Liver (tissue), 9 donors: ENCODE results near the gene PITPNC1. TPM values are rescaled to one million over a fixed set of nuclear protein-coding genes. Genes with fewer than 3 reads are reported as not detected.

Source experiments
- DNase-seq: peaks from one replicate; pipeline ENCODE4 v3.0.0-alpha.2; 2017; ENCODE audit warnings: low spot score
- H3K27ac ChIP-seq, 2 donors: one replicate each; pipeline ENCODE4 v1.7.0; 2013; ENCODE audit warnings: inconsistent platforms in 2 of 2, low read length in 2 of 2, control low read depth in 1 of 2, low read depth in 1 of 2, mild to moderate bottlenecking in 1 of 2
- H3K27me3 ChIP-seq, 4 donors: one replicate each; pipeline versions ENCODE4 v1.6.1 to v1.7.0; 2013; ENCODE audit warnings: low read length in 3 of 4, inconsistent platforms in 1 of 4, mild to moderate bottlenecking in 1 of 4, moderate library complexity in 1 of 4; ENCODE audit not compliant: control insufficient read depth in 4 of 4, insufficient read depth in 4 of 4
- H3K36me3 ChIP-seq, 4 donors: one replicate each; pipeline versions ENCODE4 v1.6.1 to v1.7.0; 2013; ENCODE audit warnings: low read length in 3 of 4, mild to moderate bottlenecking in 3 of 4, low read depth in 1 of 4, moderate library complexity in 1 of 4; ENCODE audit not compliant: control insufficient read depth in 4 of 4, insufficient read depth in 3 of 4
- H3K4me1 ChIP-seq, 4 donors: one replicate each; pipeline versions ENCODE4 v1.6.1 to v1.7.0; 2013; ENCODE audit warnings: low read length in 3 of 4, mild to moderate bottlenecking in 3 of 4, moderate library complexity in 1 of 4; ENCODE audit not compliant: control insufficient read depth in 4 of 4, insufficient read depth in 4 of 4
- H3K4me3 ChIP-seq, 3 donors: one replicate each; pipeline versions ENCODE4 v1.6.1 to v1.7.0; 2013; ENCODE audit warnings: low read length in 3 of 3, control low read depth in 1 of 3, low read depth in 1 of 3, mild to moderate bottlenecking in 1 of 3
- H3K9ac ChIP-seq, 2 donors: one replicate each; pipeline ENCODE4 v1.7.0; 2013; ENCODE audit warnings: low read length in 2 of 2, mild to moderate bottlenecking in 2 of 2, moderate library complexity in 2 of 2, control low read depth in 1 of 2, low read depth in 1 of 2
- H3K9me3 ChIP-seq, 4 donors: one replicate each; pipeline versions ENCODE4 v1.6.1 to v1.7.0; 2013; ENCODE audit warnings: low read length in 3 of 4; ENCODE audit not compliant: control insufficient read depth in 4 of 4
- EGR1 ChIP-seq, 2 donors: IDR thresholded peaks; 2 replicates each; pipeline ENCODE4 v1.6.1; 2016 to 2018; ENCODE audit warnings: antibody characterized with exemption in 2 of 2, low read depth in 2 of 2
- FOXA1 ChIP-seq: IDR thresholded peaks from 2 replicates; pipeline ENCODE4 v1.6.1; 2016; ENCODE audit warnings: antibody characterized with exemption
- FOXA2 ChIP-seq: IDR thresholded peaks from 2 replicates; pipeline ENCODE4 v1.6.1; 2016; ENCODE audit warnings: antibody characterized with exemption
- GABPA ChIP-seq, 2 donors: IDR thresholded peaks in 1 of 2; conservative IDR thresholded peaks in 1 of 2; 2 replicates each; pipeline ENCODE4 v1.6.1; 2016; ENCODE audit warnings: antibody characterized with exemption in 2 of 2, mild to moderate bottlenecking in 1 of 2, moderate library complexity in 1 of 2
- HNF4A ChIP-seq, 2 donors: conservative IDR thresholded peaks; 2 replicates each; pipeline ENCODE4 v1.6.1; 2016; ENCODE audit warnings: antibody characterized with exemption in 2 of 2, mild to moderate bottlenecking in 2 of 2
- HNF4G ChIP-seq: IDR thresholded peaks from 2 replicates; pipeline ENCODE4 v1.6.1; 2016; ENCODE audit warnings: antibody characterized with exemption
- JUND ChIP-seq, 2 donors: IDR thresholded peaks; 2 replicates each; pipeline ENCODE4 v1.6.1; 2016; ENCODE audit warnings: antibody characterized with exemption in 2 of 2
- NR2F2 ChIP-seq: IDR thresholded peaks from 2 replicates; pipeline ENCODE4 v1.6.1; 2016; ENCODE audit warnings: antibody characterized with exemption
- RAD21 ChIP-seq, 2 donors: IDR thresholded peaks; 2 replicates each; pipeline ENCODE4 v1.6.1; 2016; ENCODE audit warnings: antibody characterized with exemption in 2 of 2, mild to moderate bottlenecking in 2 of 2
- RXRA ChIP-seq, 2 donors: IDR thresholded peaks; 2 replicates each; pipeline ENCODE4 v1.6.1; 2017 to 2018; ENCODE audit warnings: antibody characterized with exemption in 2 of 2, mild to moderate bottlenecking in 1 of 2
- SP1 ChIP-seq: IDR thresholded peaks from 2 replicates; pipeline ENCODE4 v1.6.1; 2018; ENCODE audit warnings: antibody characterized with exemption, mild to moderate bottlenecking
- TAF1 ChIP-seq: conservative IDR thresholded peaks from 2 replicates; pipeline ENCODE4 v1.6.1; 2016; ENCODE audit warnings: antibody characterized with exemption, mild to moderate bottlenecking
- YY1 ChIP-seq: IDR thresholded peaks from 2 replicates; pipeline ENCODE4 v1.6.1; 2016; ENCODE audit warnings: antibody characterized with exemption, mild to moderate bottlenecking
- WGBS: extraction: QIAGEN DNeasy Blood & Tissue Kit; methylation state at CpG from one replicate; pipeline ENCODE4 v1.1.7; 2013; 5-methylcytosine and 5-hydroxymethylcytosine counted together
- polyA plus RNA-seq, 2 donors: library from polyadenylated mRNA; stranded (reverse) in 1 of 2; unstranded in 1 of 2; fragments of 200-250 nt in 1 of 2; fragments of >200 nt in 1 of 2; fragmentation: Nextera tagmentation in 1 of 2; extraction: Ambion mirVana in 1 of 2; gene quantifications; one replicate each; pipeline versions ENCODE4 v1.2.1 to v1.2.3, GENCODE V29; 2013 to 2015
- total RNA-seq, 2 donors: library from RNA; depleted of rRNA; stranded (reverse); fragments of >200 nt; gene quantifications; one replicate each; pipeline ENCODE4 v1.2.3, GENCODE V29; 2014
- TF ChIP-seq, protein P1 (sequence below): IDR thresholded peaks from 2 replicates; pipeline ENCODE4 v1.6.1; 2016; ENCODE audit warnings: antibody characterized with exemption
- TF ChIP-seq, protein P2 (sequence below): IDR thresholded peaks from 2 replicates; pipeline ENCODE4 v1.6.1; 2016; ENCODE audit warnings: antibody characterized with exemption
- TF ChIP-seq, protein P3 (sequence below): IDR thresholded peaks from 2 replicates; pipeline ENCODE4 v1.6.1; 2016; ENCODE audit warnings: antibody characterized with exemption
- TF ChIP-seq, protein P4 (sequence below): IDR thresholded peaks from 2 replicates; pipeline ENCODE4 v1.6.1; 2016; ENCODE audit warnings: antibody characterized with exemption, mild to moderate bottlenecking
- TF ChIP-seq, protein P5 (sequence below): fragments of 150-350 bp; IDR thresholded peaks from 2 replicates; pipeline ENCODE4 v1.5.1; 2017; ENCODE audit warnings: improper control_type of control experiment, low read depth, low read length; ENCODE audit not compliant: missing input control
- donor health status: healthy.
- donor health status: healthy.
- donor health status: healthy.
- donor health status: healthy.
- donor health status: healthy.

Gene PITPNC1
- total and polyA plus RNA-seq, 4 donors: 2.3 to 10.2 (median 5.7) TPM

DNA sequence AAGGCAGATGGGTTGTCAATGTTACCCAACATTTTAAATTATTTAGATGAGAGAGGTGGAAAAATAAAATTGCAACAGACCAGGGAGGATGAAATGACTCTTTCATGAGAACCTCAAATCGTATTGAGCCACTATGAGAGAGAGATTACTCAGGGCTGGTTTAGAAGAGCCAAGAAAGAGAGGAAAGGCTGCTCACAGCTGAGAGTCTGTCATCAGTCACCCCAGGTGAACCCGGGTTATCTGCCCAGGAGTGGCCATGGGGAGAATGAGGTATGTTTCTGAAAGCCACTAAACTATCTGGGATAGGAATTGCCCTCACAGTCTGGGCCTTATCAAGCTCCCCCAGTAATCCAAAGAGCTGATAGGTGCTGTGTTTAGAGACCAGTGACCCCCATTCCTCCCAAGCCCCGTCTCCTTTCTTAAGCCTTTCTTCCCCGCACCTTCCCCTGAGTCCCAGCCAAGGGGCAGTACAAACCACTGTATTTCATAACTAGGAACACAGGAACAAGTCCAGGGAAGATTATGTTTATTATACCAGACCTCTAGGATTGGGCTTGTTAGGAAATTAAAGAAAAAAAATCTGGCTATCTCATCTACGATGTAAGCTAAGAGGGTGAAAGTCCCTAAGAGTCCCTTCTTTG is 181.8 kb downstream of the PITPNC1 start:
- H3K27me3 ChIP-seq: no peaks in the 10 kb centered on the region
- H3K27ac ChIP-seq: no peak overlapping the region
- H3K36me3 ChIP-seq: no peaks in the 10 kb centered on the region
- H3K4me1 ChIP-seq: no peaks in the 10 kb centered on the region
- H3K9ac ChIP-seq: no peak overlapping the region
- DNase-seq: no peak
- WGBS: 89% methylated on average over 5 of the region's 5 CpGs
- no peak overlapping the region for H3K4me3 ChIP-seq
- H3K9me3 ChIP-seq: no peaks in the 10 kb centered on the region
- TF ChIP-seq YY1 (no peak), RAD21 (IDR thresholded peaks at IDR 0.05) (no peak), GABPA (IDR thresholded peaks at IDR 0.05 in 1 of 2, conservative IDR thresholded peaks at IDR 0.05 in 1 of 2) (no peak), TAF1 (no peak), SP1 (no peak), FOXA2 (no peak), HNF4G (no peak), HNF4A (conservative IDR thresholded peaks at IDR 0.05) (no peak), EGR1 (IDR thresholded peaks at IDR 0.05; ENCODE audit: low read depth in 2 of 2) (no peak), RXRA (IDR thresholded peaks at IDR 0.05) (no peak), JUND (IDR thresholded peaks at IDR 0.05) (no peak), NR2F2 (no peak), FOXA1 (no peak)
- TF ChIP-seq, protein P1, sequence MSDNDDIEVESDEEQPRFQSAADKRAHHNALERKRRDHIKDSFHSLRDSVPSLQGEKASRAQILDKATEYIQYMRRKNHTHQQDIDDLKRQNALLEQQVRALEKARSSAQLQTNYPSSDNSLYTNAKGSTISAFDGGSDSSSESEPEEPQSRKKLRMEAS: no peak
- TF ChIP-seq, protein P2, sequence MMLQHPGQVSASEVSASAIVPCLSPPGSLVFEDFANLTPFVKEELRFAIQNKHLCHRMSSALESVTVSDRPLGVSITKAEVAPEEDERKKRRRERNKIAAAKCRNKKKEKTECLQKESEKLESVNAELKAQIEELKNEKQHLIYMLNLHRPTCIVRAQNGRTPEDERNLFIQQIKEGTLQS: no peak
- TF ChIP-seq, protein P3, sequence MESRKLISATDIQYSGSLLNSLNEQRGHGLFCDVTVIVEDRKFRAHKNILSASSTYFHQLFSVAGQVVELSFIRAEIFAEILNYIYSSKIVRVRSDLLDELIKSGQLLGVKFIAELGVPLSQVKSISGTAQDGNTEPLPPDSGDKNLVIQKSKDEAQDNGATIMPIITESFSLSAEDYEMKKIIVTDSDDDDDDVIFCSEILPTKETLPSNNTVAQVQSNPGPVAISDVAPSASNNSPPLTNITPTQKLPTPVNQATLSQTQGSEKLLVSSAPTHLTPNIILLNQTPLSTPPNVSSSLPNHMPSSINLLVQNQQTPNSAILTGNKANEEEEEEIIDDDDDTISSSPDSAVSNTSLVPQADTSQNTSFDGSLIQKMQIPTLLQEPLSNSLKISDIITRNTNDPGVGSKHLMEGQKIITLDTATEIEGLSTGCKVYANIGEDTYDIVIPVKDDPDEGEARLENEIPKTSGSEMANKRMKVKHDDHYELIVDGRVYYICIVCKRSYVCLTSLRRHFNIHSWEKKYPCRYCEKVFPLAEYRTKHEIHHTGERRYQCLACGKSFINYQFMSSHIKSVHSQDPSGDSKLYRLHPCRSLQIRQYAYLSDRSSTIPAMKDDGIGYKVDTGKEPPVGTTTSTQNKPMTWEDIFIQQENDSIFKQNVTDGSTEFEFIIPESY: no peak
- TF ChIP-seq, protein P4, sequence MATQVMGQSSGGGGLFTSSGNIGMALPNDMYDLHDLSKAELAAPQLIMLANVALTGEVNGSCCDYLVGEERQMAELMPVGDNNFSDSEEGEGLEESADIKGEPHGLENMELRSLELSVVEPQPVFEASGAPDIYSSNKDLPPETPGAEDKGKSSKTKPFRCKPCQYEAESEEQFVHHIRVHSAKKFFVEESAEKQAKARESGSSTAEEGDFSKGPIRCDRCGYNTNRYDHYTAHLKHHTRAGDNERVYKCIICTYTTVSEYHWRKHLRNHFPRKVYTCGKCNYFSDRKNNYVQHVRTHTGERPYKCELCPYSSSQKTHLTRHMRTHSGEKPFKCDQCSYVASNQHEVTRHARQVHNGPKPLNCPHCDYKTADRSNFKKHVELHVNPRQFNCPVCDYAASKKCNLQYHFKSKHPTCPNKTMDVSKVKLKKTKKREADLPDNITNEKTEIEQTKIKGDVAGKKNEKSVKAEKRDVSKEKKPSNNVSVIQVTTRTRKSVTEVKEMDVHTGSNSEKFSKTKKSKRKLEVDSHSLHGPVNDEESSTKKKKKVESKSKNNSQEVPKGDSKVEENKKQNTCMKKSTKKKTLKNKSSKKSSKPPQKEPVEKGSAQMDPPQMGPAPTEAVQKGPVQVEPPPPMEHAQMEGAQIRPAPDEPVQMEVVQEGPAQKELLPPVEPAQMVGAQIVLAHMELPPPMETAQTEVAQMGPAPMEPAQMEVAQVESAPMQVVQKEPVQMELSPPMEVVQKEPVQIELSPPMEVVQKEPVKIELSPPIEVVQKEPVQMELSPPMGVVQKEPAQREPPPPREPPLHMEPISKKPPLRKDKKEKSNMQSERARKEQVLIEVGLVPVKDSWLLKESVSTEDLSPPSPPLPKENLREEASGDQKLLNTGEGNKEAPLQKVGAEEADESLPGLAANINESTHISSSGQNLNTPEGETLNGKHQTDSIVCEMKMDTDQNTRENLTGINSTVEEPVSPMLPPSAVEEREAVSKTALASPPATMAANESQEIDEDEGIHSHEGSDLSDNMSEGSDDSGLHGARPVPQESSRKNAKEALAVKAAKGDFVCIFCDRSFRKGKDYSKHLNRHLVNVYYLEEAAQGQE: no peak
- TF ChIP-seq, protein P5, sequence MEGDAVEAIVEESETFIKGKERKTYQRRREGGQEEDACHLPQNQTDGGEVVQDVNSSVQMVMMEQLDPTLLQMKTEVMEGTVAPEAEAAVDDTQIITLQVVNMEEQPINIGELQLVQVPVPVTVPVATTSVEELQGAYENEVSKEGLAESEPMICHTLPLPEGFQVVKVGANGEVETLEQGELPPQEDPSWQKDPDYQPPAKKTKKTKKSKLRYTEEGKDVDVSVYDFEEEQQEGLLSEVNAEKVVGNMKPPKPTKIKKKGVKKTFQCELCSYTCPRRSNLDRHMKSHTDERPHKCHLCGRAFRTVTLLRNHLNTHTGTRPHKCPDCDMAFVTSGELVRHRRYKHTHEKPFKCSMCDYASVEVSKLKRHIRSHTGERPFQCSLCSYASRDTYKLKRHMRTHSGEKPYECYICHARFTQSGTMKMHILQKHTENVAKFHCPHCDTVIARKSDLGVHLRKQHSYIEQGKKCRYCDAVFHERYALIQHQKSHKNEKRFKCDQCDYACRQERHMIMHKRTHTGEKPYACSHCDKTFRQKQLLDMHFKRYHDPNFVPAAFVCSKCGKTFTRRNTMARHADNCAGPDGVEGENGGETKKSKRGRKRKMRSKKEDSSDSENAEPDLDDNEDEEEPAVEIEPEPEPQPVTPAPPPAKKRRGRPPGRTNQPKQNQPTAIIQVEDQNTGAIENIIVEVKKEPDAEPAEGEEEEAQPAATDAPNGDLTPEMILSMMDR: no peak
